Measurements from ENCODE around the gene DACT2.
"Not testable (repeated sequence)": the region's sequence is repeated elsewhere in the genome, so short reads cannot be mapped to it uniquely, and the experiment has no call there.

DACT2 gene

GRCh38 chr6:168319279-168320111 lies at the start of gene DACT2:
Gene DACT2, minus strand, starts transcription at chr6:168319777. Its CDS starts 144 bp downstream, at chr6:168319633.
- DNase-seq: no peak

GRCh38 chr6:168368936-168369335 lies 49.4 kb upstream of the DACT2 start:
- DNase-seq: no peak

GRCh38 chr6:168368066-168368820 lies 48.7 kb upstream of the DACT2 start:
- DNase-seq: no peak

DNA sequence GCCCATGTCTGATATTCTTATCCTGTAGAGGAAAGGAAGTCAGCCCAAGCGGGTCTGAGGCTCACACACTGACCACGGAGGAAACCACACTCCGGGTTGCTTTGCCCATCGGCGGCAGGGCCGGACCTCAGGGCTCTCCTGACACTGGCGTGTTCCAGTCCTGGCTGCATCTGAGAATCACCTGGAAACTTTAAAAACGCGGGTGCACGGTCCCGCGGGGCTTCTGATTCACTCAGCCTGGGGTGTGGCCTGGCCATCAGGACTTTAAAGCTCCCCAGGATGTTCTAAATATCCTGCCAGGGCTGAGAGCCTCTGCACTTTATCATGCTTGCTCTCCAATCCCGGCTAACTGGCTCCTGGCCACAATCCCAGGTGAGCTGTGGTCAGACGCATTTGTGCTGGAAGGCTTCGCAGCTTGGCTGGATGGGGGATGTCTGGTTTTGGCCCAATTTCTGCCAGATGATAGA lies 47.7 kb upstream of the DACT2 start:
- no peak for DNase-seq

GRCh38 chr6:168366473-168366872 lies 46.9 kb upstream of the DACT2 start:
- DNase-seq: no peak

DNA sequence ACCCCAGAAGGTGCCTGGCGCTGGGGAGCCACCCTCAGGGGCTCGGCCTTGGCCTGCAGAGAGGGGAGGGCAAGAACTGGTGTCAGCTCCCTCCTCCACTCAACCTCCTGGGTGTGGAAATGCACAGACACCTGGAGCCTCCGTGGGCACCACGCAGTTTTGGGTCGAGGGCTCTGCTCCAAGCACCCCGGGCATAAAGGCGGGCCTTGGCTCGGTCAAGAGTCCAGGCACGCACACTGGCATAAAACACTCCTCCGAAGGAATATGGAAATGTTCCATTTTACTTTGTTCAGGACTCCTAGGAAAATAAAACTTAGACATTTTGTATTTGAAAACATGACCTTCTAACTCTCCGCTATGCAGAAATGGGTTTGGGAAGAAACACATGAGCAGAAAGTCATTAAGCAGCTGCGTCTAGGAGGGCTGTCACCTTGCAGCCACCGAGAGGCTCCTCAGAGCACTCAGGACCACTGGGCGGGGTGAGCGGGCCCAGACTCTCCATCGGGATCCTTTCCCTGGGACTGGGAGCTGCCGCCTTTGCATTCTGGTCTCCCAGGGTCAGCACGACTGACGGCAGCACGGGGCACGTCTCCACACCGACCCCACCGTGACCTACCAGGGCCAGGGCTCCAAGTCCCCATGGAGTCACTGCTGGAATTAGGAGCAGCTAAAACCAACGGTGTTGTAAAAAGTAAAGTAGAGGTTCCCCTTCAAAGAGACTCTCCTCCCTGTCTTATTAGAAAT lies 46.0 kb upstream of the DACT2 start:
- DNase-seq: no peak

GRCh38 chr6:168364793-168365421 lies 45.3 kb upstream of the DACT2 start:
- no peak for DNase-seq

GRCh38 chr6:168363811-168364792 lies 44.5 kb upstream of the DACT2 start:
- DNase-seq: no peak

DNA sequence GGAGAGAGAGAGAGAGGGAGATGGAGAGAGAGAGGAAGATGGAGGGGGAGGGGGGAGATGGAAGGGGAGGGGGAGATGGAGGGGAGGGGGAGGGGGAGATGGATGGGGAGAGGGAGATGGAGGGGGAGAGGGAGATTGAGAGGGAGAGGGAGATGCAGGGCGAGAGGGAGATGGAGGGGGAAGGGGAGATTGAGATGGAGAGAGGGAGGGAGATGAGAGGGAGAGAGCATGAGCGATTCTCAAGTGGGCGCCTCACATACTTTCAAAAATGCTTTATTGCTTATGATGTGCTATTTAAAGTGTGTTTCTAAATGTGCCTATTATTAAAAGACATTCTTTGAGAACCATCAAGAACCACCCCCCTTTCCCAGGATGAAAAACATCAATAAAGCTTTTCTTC lies 43.7 kb upstream of the DACT2 start:
- no peak for DNase-seq

- DNase-seq: no peak
Measured at GRCh38 chr6:168362276-168362990, 42.9 kb upstream of the DACT2 start.

DNA sequence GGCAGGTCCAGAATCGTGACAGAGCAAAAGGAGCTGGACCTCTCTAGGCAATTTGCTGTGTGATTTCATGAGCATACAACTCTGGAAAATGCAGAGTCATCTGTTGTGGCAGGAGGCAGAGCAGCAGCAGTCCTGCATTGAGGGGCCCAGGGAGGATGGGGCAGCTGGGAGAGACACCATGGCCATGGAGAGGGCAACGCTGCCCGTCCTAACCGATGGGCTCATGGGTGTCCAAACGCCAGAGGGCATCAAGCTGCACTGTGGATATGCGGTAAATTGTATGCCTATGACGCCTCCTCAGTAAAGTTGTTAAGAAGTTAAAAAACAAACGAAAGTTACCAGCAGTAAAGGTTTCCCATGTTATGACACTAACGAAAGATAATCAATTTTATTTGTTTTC lies 42.2 kb upstream of the DACT2 start:
- DNase-seq: no peak

- DNase-seq: no peak
Measured at GRCh38 chr6:168359794-168360193, 40.2 kb upstream of the DACT2 start.

DNA sequence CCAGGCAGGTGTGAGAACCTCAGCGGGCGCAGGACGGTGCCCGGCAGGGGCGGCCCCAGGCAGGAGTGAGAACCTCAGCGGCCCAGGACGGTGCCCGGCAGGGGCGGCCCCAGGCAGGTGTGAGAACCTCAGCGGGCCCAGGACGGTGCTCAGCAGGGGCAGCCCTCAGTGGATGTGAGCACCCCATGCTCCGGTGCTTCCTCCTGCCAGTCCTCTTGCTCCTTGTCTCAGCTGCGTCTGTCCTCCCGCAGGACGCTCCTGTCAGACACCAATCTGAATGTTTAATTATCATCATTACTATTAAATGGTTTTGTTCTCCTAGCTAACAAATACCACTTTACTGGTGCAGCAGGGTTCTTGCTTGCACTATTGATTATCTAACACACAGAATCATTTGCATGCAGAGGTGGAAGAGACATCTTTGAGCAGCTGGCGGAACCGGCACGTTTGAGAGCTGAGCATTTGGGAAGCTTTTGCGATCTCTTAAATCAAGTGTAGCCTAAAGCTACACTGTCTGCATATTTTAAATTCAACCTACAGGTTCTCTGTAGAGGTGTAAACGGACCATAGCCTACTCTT lies 39.4 kb upstream of the DACT2 start:
- no peak for DNase-seq

DNA sequence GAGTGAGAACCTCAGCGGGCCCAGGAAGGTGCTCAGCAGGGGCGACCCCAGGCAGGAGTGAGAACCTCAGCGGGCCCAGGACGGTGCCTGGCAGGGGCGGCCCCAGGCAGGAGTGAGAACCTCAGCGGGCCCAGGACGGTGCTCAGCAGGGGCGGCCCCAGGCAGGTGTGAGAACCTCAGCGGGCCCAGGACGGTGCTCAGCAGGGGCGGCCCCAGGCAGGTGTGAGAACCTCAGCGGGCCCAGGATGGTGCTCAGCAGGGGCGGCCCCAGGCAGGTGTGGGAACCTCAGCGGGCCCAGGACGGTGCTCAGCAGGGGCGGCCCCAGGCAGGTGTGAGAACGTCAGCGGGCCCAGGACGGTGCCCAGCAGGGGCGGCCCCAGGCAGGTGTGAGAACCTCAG lies 37.3 kb upstream of the DACT2 start:
- not testable (repeated sequence) for DNase-seq

DNA sequence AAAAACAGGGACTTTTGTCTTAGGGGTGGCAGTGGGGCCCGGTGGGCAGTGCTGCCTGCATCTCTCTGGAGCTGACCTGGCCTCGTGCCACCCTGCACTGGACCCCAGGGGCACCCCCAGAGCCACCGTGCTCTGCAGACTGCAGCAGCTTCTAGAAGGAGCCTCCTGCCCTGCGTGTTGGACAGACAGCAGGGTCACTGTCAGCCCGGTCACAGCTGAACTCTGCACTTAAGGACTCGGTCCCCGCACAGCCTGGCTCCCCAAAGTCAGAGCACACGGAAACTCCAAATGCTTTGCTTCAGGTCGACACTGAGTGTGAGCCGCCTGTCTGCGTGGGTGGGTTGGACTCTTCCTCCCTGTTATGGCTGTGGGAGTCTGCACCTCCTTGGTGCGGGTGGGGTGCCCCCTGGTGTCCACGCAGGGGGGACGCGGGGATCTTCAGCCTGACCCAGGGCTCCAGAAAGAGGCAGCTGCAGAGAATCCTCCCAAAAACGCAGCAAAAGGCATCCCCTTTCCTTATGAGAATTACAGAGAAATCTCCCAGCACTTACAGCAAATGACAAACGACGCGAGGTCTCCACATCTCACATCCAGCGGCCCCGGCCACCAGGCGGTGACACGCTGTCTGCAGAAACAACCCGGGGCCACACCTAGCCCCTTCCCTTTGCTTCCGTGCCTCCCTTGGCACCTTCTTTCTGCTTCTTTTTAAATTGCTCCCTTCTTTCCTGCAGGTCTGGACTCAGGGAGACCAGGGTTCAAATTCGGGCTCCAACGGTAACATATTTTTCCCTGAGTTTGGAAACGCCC lies 36.3 kb upstream of the DACT2 start:
- DNase-seq: no peak

GRCh38 chr6:168354338-168354737 lies 34.8 kb upstream of the DACT2 start:
- no peak for DNase-seq

GRCh38 chr6:168353041-168353440 lies 33.5 kb upstream of the DACT2 start:
- no peak for DNase-seq

GRCh38 chr6:168352096-168352495 lies 32.5 kb upstream of the DACT2 start:
- DNase-seq: peak; percentile 32

GRCh38 chr6:168349718-168350210 lies 30.2 kb upstream of the DACT2 start:
- DNase-seq: no peak

Data from DMS 273 treated with DMSO at 0.1 percent for 48 hours (cell line).